Measurements from ENCODE around the gene GPR149. TPM values are rescaled to one million over a fixed set of nuclear protein-coding genes. Genes with fewer than 3 reads are reported as not detected.

Gene GPR149
- total RNA-seq, 2 experiments from 2014 or later = not detected

- Mint-ChIP-seq H3K36me3 (ENCODE audit: low read depth) (no peaks in the 10 kb centered on the region), H3K9me3 (ENCODE audit: insufficient read depth) (no peaks in the 10 kb centered on the region), H3K4me1 (ENCODE audit: low read depth) (peaks cover 1% of the 10 kb centered on the region), H3K27ac (no peak overlapping the region), H3K27me3 (ENCODE audit: low read depth) (no peaks in the 10 kb centered on the region), H3K4me3 (no peak overlapping the region)
- POLR2A ChIA-PET = no interaction called here
- CTCF ChIA-PET = no interaction called here
- DNase-seq (no peak), ATAC-seq (no peak)
Observed at GRCh38 chr3:154398084-154398967, 31.7 kb downstream of the GPR149 start.

GRCh38 chr3:154389861-154390260 lies 40.1 kb downstream of the GPR149 start:
- Mint-ChIP-seq H3K9me3 (ENCODE audit: insufficient read depth) (no peaks in the 10 kb centered on the region), H3K36me3 (ENCODE audit: low read depth) (no peaks in the 10 kb centered on the region), H3K27me3 (ENCODE audit: low read depth) (no peaks in the 10 kb centered on the region), H3K4me1 (ENCODE audit: low read depth) (no peaks in the 10 kb centered on the region), H3K27ac (no peak overlapping the region), H3K4me3 (no peak overlapping the region)
- POLR2A ChIA-PET = no interaction called here
- CTCF ChIA-PET = no interaction called here
- DNase-seq = no peak
- ATAC-seq = no peak

DNA sequence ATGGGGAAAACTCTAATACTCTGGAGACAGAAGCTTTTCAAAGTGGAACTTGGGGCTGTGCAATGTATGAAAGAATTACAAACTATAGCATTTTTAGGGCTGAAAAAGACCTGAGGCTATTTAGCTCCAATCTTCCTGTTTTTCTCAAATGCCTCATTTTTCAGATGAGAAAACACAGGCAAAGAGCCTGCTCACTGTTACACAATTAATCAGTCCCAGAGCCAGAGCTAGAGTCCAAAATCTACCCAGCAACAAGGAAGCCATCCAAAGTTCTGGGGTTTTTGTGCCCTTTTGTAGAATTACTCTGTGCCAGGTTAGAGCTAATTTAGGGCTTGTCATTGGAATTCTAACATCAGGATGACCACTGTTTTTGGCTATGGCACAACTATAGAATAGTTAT lies 45.5 kb downstream of the GPR149 start:
- Mint-ChIP-seq H3K4me3 (no peak overlapping the region), H3K27ac (no peak overlapping the region), H3K4me1 (ENCODE audit: low read depth) (no peaks in the 10 kb centered on the region), H3K9me3 (ENCODE audit: insufficient read depth) (no peaks in the 10 kb centered on the region), H3K36me3 (ENCODE audit: low read depth) (no peaks in the 10 kb centered on the region), H3K27me3 (ENCODE audit: low read depth) (no peaks in the 10 kb centered on the region)
- POLR2A ChIA-PET = no interaction called here
- DNase-seq (no peak), ATAC-seq (no peak)
- CTCF ChIA-PET = no interaction called here

DNA sequence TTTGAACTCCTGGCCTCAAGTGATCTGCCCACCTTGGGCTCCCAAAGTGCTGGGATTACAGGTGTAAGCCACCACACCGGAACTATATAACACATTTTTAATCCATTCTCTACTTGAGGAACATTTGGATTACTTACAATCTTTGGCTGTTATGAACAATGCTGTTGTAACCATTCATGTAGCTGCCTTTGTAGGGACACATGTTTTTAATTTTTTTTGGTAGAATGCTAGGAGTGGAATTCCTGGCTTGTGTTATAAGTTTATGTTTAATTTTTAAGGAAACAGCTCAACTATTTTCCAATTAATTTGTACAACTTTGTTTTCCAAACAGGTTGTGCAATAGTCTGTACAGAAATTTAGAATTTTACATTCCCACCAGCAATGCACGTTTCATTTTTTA lies 51.7 kb downstream of the GPR149 start:
- ATAC-seq (no peak), DNase-seq (no peak)
- ChIA-PET CTCF (no interaction called here), POLR2A (no interaction called here)
- Mint-ChIP-seq H3K27me3 (ENCODE audit: low read depth) (no peaks in the 10 kb centered on the region), H3K4me3 (no peak overlapping the region), H3K4me1 (ENCODE audit: low read depth) (no peaks in the 10 kb centered on the region), H3K36me3 (ENCODE audit: low read depth) (no peaks in the 10 kb centered on the region), H3K27ac (no peak overlapping the region), H3K9me3 (ENCODE audit: insufficient read depth) (no peaks in the 10 kb centered on the region)

- ChIA-PET CTCF (no interaction called here), POLR2A (no interaction called here)
- Mint-ChIP-seq H3K27me3 (ENCODE audit: low read depth) (no peaks in the 10 kb centered on the region), H3K4me3 (no peak overlapping the region), H3K36me3 (ENCODE audit: low read depth) (no peaks in the 10 kb centered on the region), H3K4me1 (ENCODE audit: low read depth) (no peaks in the 10 kb centered on the region), H3K9me3 (ENCODE audit: insufficient read depth) (no peaks in the 10 kb centered on the region), H3K27ac (no peak overlapping the region)
- ATAC-seq (no peak), DNase-seq (no peak)
Observed at GRCh38 chr3:154367221-154367620, 62.8 kb downstream of the GPR149 start.

GRCh38 chr3:154364849-154365248 lies 65.1 kb downstream of the GPR149 start:
- Mint-ChIP-seq H3K36me3 (ENCODE audit: low read depth) (no peaks in the 10 kb centered on the region), H3K27me3 (ENCODE audit: low read depth) (no peaks in the 10 kb centered on the region), H3K9me3 (ENCODE audit: insufficient read depth) (no peaks in the 10 kb centered on the region), H3K27ac (no peak overlapping the region), H3K4me3 (no peak overlapping the region), H3K4me1 (ENCODE audit: low read depth) (no peaks in the 10 kb centered on the region)
- ATAC-seq = no peak
- ChIA-PET POLR2A (no interaction called here), CTCF (no interaction called here)
- no peak for DNase-seq

GRCh38 chr3:154361099-154361498 lies 68.9 kb downstream of the GPR149 start:
- POLR2A ChIA-PET = no interaction called here
- H3K36me3 Mint-ChIP-seq (ENCODE audit: low read depth) = no peaks in the 10 kb centered on the region
- H3K9me3 Mint-ChIP-seq (ENCODE audit: insufficient read depth) = no peaks in the 10 kb centered on the region
- DNase-seq (no peak), ATAC-seq (no peak)
- CTCF ChIA-PET = no interaction called here
- H3K4me1 Mint-ChIP-seq (ENCODE audit: low read depth) = no peaks in the 10 kb centered on the region
- H3K27ac Mint-ChIP-seq = no peak overlapping the region
- no peak overlapping the region for H3K4me3 Mint-ChIP-seq
- no peaks in the 10 kb centered on the region for H3K27me3 Mint-ChIP-seq (ENCODE audit: low read depth)

- no peaks in the 10 kb centered on the region for H3K4me1 Mint-ChIP-seq (ENCODE audit: low read depth)
- H3K9me3 Mint-ChIP-seq (ENCODE audit: insufficient read depth) = no peaks in the 10 kb centered on the region
- H3K27me3 Mint-ChIP-seq (ENCODE audit: low read depth) = no peaks in the 10 kb centered on the region
- H3K4me3 Mint-ChIP-seq = no peak overlapping the region
- CTCF ChIA-PET = no interaction called here
- POLR2A ChIA-PET = no interaction called here
- no peak for DNase-seq
- ATAC-seq = no peak
- no peak overlapping the region for H3K27ac Mint-ChIP-seq
- H3K36me3 Mint-ChIP-seq (ENCODE audit: low read depth) = no peaks in the 10 kb centered on the region
Observed at GRCh38 chr3:154356009-154356408, 74.0 kb downstream of the GPR149 start.

- H3K36me3 Mint-ChIP-seq (ENCODE audit: low read depth) = no peaks in the 10 kb centered on the region
- H3K4me1 Mint-ChIP-seq (ENCODE audit: low read depth) = no peaks in the 10 kb centered on the region
- peaks cover 10% of the 10 kb centered on the region for H3K27me3 Mint-ChIP-seq (ENCODE audit: low read depth)
- ATAC-seq (no peak), DNase-seq (no peak)
- H3K27ac Mint-ChIP-seq = no peak overlapping the region
- no peak overlapping the region for H3K4me3 Mint-ChIP-seq
- CTCF ChIA-PET = no interaction called here
- H3K9me3 Mint-ChIP-seq (ENCODE audit: insufficient read depth) = no peaks in the 10 kb centered on the region
- POLR2A ChIA-PET = no interaction called here
Observed at GRCh38 chr3:154349223-154349622, 80.8 kb downstream of the GPR149 start.

GRCh38 chr3:154345422-154346122 lies 84.4 kb downstream of the GPR149 start:
- POLR2A ChIA-PET = no interaction called here
- Mint-ChIP-seq H3K4me3 (no peak overlapping the region), H3K27me3 (ENCODE audit: low read depth) (peaks cover 10% of the 10 kb centered on the region), H3K9me3 (ENCODE audit: insufficient read depth) (no peaks in the 10 kb centered on the region), H3K36me3 (ENCODE audit: low read depth) (no peaks in the 10 kb centered on the region), H3K27ac (no peak overlapping the region), H3K4me1 (ENCODE audit: low read depth) (no peaks in the 10 kb centered on the region)
- DNase-seq (no peak), ATAC-seq (no peak)
- CTCF ChIA-PET = no interaction called here

DNA sequence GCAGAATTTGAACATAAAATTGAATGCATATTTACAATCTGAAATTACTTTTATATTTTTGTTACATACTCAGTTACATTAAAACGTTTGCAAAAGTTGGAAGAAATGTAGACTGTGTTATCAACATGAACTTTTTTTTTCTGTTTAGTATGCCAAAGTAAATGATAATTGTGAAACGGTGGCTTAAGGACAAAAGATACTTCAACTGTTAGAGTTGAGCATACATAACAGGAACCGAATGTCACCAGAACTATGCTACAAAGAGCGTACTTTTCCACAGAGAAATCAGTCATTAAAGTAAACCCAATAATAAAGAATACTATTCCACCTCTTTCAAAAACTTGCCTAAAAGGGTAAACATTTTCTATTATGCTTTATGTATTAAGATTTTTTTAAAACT lies 91.4 kb downstream of the GPR149 start:
- peaks cover 3% of the 10 kb centered on the region for H3K27me3 Mint-ChIP-seq (ENCODE audit: low read depth)
- no peaks in the 10 kb centered on the region for H3K4me1 Mint-ChIP-seq (ENCODE audit: low read depth)
- ATAC-seq (no peak), DNase-seq (no peak)
- ChIA-PET CTCF (no interaction called here), POLR2A (no interaction called here)
- H3K4me3 Mint-ChIP-seq = no peak overlapping the region
- H3K9me3 Mint-ChIP-seq (ENCODE audit: insufficient read depth) = no peaks in the 10 kb centered on the region
- no peaks in the 10 kb centered on the region for H3K36me3 Mint-ChIP-seq (ENCODE audit: low read depth)
- no peak overlapping the region for H3K27ac Mint-ChIP-seq

DNA sequence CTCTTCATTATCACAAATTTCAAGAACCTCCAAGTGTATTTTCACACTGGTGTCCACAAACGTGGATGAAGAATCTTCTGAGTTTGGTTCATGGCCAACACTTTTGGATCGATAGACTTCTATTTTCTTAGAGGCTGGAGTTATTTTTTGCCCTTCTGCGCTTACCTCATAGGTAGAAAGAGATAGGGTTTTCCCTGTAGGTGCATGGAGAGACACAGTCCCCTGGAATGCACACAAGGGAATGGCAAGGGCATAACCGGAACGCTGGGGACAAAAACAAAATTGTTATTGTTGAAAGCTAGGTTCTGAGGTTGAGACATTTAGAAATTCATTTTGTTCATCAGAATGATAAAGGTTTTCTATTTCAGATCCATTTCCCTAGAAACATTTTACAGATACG lies 92.0 kb downstream of the GPR149 start:
- H3K4me1 Mint-ChIP-seq (ENCODE audit: low read depth) = no peaks in the 10 kb centered on the region
- H3K36me3 Mint-ChIP-seq (ENCODE audit: low read depth) = no peaks in the 10 kb centered on the region
- H3K27ac Mint-ChIP-seq = no peak overlapping the region
- DNase-seq (no peak), ATAC-seq (no peak)
- no peaks in the 10 kb centered on the region for H3K9me3 Mint-ChIP-seq (ENCODE audit: insufficient read depth)
- ChIA-PET CTCF (no interaction called here), POLR2A (interaction anchor here (1.2 kb wide), 1 partner anchor 13 kb away, joined by 3 read pairs; no protein-coding TSS in a partner anchor)
- no peak overlapping the region for H3K4me3 Mint-ChIP-seq
- peaks cover 7% of the 10 kb centered on the region for H3K27me3 Mint-ChIP-seq (ENCODE audit: low read depth)
